GM12878 (cell line): ENCODE results near the gene RAMACL. TPM values are rescaled to one million over a fixed set of nuclear protein-coding genes. Genes with fewer than 3 reads are reported as not detected.

Experiments
- KLF5 ChIP-seq: fragments of 450-650 bp; IDR thresholded peaks from 2 replicates; pipeline ENCODE4 v1.6.1; 2014; ENCODE audit warnings: mild to moderate bottlenecking; ENCODE audit not compliant: partially characterized antibody
- NRF1 ChIP-seq: conservative IDR thresholded peaks from 2 replicates; pipeline ENCODE4 v1.6.1; 2011; ENCODE audit warnings: mild to moderate bottlenecking, low read depth, low read length, improper control_type of control experiment
- PRDM15 ChIP-seq: fragments of 450-650 bp; formaldehyde crosslinking; IDR thresholded peaks from 2 replicates; pipeline ENCODE4 v1.4.0; 2020; ENCODE audit warnings: mild to moderate bottlenecking, moderate library complexity
- RAD51 ChIP-seq: fragments of 450-650 bp; IDR thresholded peaks from 2 replicates; pipeline ENCODE4 v1.6.1; 2016; ENCODE audit warnings: moderate library complexity, mild to moderate bottlenecking, inconsistent platforms
- SUPT20H ChIP-seq: IDR thresholded peaks from 2 replicates; pipeline ENCODE4 v1.6.1; 2011; ENCODE audit warnings: low read depth, mild to moderate bottlenecking, low read length, moderate library complexity, borderline replicate concordance; ENCODE audit not compliant: control insufficient read depth
- polyA plus RNA-seq, 11 experiments: library from polyadenylated mRNA; depleted of rRNA in 4 of 11; unstranded in 6 of 11; stranded (reverse) in 5 of 11; fragments of >200 nt; fragmentation: Nextera tagmentation in 4 of 11; fragmentation: Illumina TruSeq in 1 of 11; extraction: Ambion mirVana in 4 of 11; extraction: Trizol in 1 of 11; gene quantifications; 1 replicate in 1 of 11; 2 replicates in 10 of 11; pipeline versions ENCODE4 v1.2.1 to v1.2.3, GENCODE V29; 2011 to 2016; ENCODE audit warnings: inconsistent platforms in 2 of 11, missing spikeins in 2 of 11, low read depth in 1 of 11
- total RNA-seq, 4 experiments: library from RNA; depleted of rRNA in 3 of 4; stranded (reverse); fragments of >200 nt in 3 of 4; fragmentation: Illumina TruSeq in 1 of 4; extraction: Trizol in 1 of 4; gene quantifications; 2 replicates each; pipeline versions ENCODE4 v1.2.1 to v1.2.3, GENCODE V29; 2013 to 2021
- TF ChIP-seq, protein P1 (sequence below): fragments of 450-650 bp; IDR thresholded peaks from 2 replicates; pipeline ENCODE4 v1.6.1; 2017; ENCODE audit warnings: low read depth, mild to moderate bottlenecking, moderate library complexity
- TF ChIP-seq, protein P2 (sequence below): IDR thresholded peaks from 2 replicates; pipeline ENCODE4 v1.6.1; 2012; ENCODE audit warnings: low read depth, low read length, improper control_type of control experiment
- TF ChIP-seq, protein P3 (sequence below): fragments of 450-650 bp; IDR thresholded peaks from 2 replicates; pipeline ENCODE4 v1.6.1; 2017; ENCODE audit warnings: mild to moderate bottlenecking, moderate library complexity

Gene RAMACL
- total and polyA plus RNA-seq, 10 of the 15 experiments (the other 5 are each of a cell fraction or from before 2014, with no cell fraction given) = 0.09 to 1.3 (median 0.31) TPM; not detected in 1

- TF ChIP-seq SUPT20H (no peak), KLF5 (no peak), PRDM15 (CRISPR knock-in tag) (no peak), NRF1 (no peak), RAD51 (no peak)
- TF ChIP-seq, protein P1, sequence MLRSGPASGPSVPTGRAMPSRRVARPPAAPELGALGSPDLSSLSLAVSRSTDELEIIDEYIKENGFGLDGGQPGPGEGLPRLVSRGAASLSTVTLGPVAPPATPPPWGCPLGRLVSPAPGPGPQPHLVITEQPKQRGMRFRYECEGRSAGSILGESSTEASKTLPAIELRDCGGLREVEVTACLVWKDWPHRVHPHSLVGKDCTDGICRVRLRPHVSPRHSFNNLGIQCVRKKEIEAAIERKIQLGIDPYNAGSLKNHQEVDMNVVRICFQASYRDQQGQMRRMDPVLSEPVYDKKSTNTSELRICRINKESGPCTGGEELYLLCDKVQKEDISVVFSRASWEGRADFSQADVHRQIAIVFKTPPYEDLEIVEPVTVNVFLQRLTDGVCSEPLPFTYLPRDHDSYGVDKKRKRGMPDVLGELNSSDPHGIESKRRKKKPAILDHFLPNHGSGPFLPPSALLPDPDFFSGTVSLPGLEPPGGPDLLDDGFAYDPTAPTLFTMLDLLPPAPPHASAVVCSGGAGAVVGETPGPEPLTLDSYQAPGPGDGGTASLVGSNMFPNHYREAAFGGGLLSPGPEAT = no peak
- TF ChIP-seq, protein P2, sequence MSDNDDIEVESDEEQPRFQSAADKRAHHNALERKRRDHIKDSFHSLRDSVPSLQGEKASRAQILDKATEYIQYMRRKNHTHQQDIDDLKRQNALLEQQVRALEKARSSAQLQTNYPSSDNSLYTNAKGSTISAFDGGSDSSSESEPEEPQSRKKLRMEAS = no peak
- TF ChIP-seq, protein P3, sequence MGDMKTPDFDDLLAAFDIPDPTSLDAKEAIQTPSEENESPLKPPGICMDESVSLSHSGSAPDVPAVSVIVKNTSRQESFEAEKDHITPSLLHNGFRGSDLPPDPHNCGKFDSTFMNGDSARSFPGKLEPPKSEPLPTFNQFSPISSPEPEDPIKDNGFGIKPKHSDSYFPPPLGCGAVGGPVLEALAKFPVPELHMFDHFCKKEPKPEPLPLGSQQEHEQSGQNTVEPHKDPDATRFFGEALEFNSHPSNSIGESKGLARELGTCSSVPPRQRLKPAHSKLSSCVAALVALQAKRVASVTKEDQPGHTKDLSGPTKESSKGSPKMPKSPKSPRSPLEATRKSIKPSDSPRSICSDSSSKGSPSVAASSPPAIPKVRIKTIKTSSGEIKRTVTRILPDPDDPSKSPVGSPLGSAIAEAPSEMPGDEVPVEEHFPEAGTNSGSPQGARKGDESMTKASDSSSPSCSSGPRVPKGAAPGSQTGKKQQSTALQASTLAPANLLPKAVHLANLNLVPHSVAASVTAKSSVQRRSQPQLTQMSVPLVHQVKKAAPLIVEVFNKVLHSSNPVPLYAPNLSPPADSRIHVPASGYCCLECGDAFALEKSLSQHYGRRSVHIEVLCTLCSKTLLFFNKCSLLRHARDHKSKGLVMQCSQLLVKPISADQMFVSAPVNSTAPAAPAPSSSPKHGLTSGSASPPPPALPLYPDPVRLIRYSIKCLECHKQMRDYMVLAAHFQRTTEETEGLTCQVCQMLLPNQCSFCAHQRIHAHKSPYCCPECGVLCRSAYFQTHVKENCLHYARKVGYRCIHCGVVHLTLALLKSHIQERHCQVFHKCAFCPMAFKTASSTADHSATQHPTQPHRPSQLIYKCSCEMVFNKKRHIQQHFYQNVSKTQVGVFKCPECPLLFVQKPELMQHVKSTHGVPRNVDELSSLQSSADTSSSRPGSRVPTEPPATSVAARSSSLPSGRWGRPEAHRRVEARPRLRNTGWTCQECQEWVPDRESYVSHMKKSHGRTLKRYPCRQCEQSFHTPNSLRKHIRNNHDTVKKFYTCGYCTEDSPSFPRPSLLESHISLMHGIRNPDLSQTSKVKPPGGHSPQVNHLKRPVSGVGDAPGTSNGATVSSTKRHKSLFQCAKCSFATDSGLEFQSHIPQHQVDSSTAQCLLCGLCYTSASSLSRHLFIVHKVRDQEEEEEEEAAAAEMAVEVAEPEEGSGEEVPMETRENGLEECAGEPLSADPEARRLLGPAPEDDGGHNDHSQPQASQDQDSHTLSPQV = no peak
- TF ChIP-seq, all 136 proteins: peak for 0
Measured at GRCh38 chr6:166580076-166581050, 6.1 kb downstream of the RAMACL start (continued).
